Measurements from ENCODE around the gene ABCC9. TPM values are rescaled to one million over a fixed set of nuclear protein-coding genes. Genes with fewer than 3 reads are reported as not detected.

ABCC9 gene
- total and polyA plus RNA-seq, 12 donors, result 2.1 to 35.0 (median 18.5) TPM

GRCh38 chr12:21913823-21914222 lies 27.4 kb downstream of the ABCC9 start:
- no peak for DNase-seq
- no peaks in the 10 kb centered on the region for H3K9me3 ChIP-seq (replicated peaks in 1 of 3)
- no peak for TF ChIP-seq CTCF (IDR thresholded peaks at IDR 0.05)
- TF ChIP-seq POLR2A (IDR thresholded peaks at IDR 0.05), result no peak
- 45 to 68% (median 60%) methylated on average over 1 of the region's 1 CpG for WGBS, 4 donors
- no peak overlapping the region for H3K27ac ChIP-seq
- no peaks in the 10 kb centered on the region for H3K36me3 ChIP-seq (replicated peaks in 1 of 2)
- no peaks in the 10 kb centered on the region for H3K4me1 ChIP-seq (replicated peaks in 1 of 2)
- intact Hi-C loops (cut with DNase I), result no loop called here
- H3K27me3 ChIP-seq, result peaks cover 3% of the 10 kb centered on the region
- H3K4me3 ChIP-seq, result no peak overlapping the region

- H3K27me3 ChIP-seq, result peaks cover 3% of the 10 kb centered on the region
- H3K9me3 ChIP-seq (replicated peaks in 1 of 3), result no peaks in the 10 kb centered on the region
- intact Hi-C loops (cut with DNase I), result no loop called here
- no peaks in the 10 kb centered on the region for H3K4me1 ChIP-seq (replicated peaks in 1 of 2)
- TF ChIP-seq CTCF (IDR thresholded peaks at IDR 0.05), result no peak
- TF ChIP-seq POLR2A (IDR thresholded peaks at IDR 0.05), result no peak
- no peak for DNase-seq
- no peak overlapping the region for H3K27ac ChIP-seq
- no peak overlapping the region for H3K4me3 ChIP-seq
- WGBS, 4 donors, result 72 to 83% (median 73%) methylated on average over 3 of the region's 3 CpGs
- H3K36me3 ChIP-seq (replicated peaks in 1 of 2), result no peaks in the 10 kb centered on the region
Observed at GRCh38 chr12:21912318-21912717, 28.9 kb downstream of the ABCC9 start.

GRCh38 chr12:21911832-21912231 lies 29.4 kb downstream of the ABCC9 start:
- intact Hi-C loops (cut with DNase I), result no loop called here
- Histone ChIP-seq H3K4me1 (replicated peaks in 1 of 2) (no peaks in the 10 kb centered on the region), H3K36me3 (replicated peaks in 1 of 2) (no peaks in the 10 kb centered on the region), H3K27ac (no peak overlapping the region), H3K4me3 (no peak overlapping the region), H3K9me3 (replicated peaks in 1 of 3) (no peaks in the 10 kb centered on the region), H3K27me3 (peaks cover 3% of the 10 kb centered on the region)
- no peak for DNase-seq
- 73 to 82% (median 77%) methylated on average over 4 of the region's 4 CpGs for WGBS, 4 donors
- TF ChIP-seq POLR2A (IDR thresholded peaks at IDR 0.05) (no peak), CTCF (IDR thresholded peaks at IDR 0.05) (no peak)

GRCh38 chr12:21910657-21911056 lies 30.6 kb downstream of the ABCC9 start:
- Histone ChIP-seq H3K36me3 (replicated peaks in 1 of 2) (no peaks in the 10 kb centered on the region), H3K27ac (no peak overlapping the region), H3K9me3 (replicated peaks in 1 of 3) (no peaks in the 10 kb centered on the region), H3K4me1 (replicated peaks in 1 of 2) (no peaks in the 10 kb centered on the region), H3K4me3 (no peak overlapping the region), H3K27me3 (peaks cover 3% of the 10 kb centered on the region)
- no peak for DNase-seq
- intact Hi-C loops (cut with DNase I), result no loop called here
- TF ChIP-seq CTCF (IDR thresholded peaks at IDR 0.05), result no peak
- TF ChIP-seq POLR2A (IDR thresholded peaks at IDR 0.05), result no peak
- WGBS, 4 donors, result 53 to 69% (median 61%) methylated on average over 6 of the region's 6 CpGs
